GM18498 (cell line): Measurements from ENCODE around the gene GPAT3.
"Not testable (repeated sequence)": the region's sequence is repeated elsewhere in the genome, so short reads cannot be mapped to it uniquely, and the experiment has no call there.

Source experiments
- ATAC-seq: cut with Tn5 transposase; IDR thresholded peaks from one replicate; pipeline ENCODE4 v1.9.1; 2021; ENCODE audit warnings: mild to moderate bottlenecking, moderate library complexity; ENCODE audit not compliant: unreplicated experiment

The GPAT3 gene

DNA sequence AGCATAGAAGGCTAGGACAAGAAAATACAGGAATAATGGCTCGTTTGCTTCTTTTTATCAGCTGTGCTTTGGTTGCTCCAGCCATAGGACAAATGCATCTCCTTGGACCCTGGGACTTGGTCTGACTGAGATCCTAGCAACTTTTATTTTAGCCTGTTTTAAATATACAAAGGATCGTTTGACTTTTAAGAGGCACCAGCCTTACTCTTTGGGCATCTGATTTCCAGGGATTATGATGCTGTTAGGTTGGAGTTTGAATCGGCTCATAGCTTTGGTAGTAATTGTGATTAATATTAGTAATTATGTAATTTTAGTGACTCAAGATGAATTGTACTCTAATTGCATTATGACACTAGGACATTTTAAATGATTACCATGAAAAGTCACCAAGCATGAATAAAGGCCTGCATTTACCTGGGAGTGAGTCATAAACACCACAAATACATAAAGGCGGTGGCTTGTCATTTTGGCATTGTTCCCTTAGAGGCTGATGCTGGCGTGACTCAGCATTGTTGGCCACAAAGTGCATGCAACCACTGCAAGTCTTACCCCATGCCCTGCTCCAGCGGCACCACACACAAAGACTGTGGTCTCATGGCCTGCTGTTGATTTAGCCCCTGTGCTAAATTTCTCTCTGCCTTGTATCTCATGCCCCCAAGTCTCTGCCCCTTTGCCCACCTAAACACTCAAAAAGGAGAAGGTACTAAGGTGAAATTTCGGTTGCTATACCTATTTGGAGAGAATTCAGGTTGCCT, 12.4 kb downstream of the GPAT3 start:
- ATAC-seq = peak; percentile 91

DNA sequence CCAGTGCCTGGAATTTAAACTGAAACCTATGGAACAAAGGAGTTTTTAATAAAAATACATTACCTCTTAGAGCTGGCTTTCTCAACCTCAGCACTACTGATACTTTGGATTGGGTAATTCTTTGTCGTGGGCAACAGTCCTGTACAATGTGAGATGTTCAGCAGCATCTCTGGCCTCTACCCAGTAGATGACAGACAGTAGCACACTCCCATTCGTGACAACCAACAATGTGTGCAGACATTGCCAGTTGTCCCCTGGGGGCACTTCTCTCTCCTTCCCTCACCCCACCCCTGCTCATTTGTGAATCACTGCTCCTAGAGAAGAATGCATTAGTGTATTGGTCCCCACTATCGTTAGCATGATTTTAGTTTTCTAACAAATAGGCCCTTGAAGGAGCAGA, 16.2 kb downstream of the GPAT3 start:
- no peak for ATAC-seq

DNA sequence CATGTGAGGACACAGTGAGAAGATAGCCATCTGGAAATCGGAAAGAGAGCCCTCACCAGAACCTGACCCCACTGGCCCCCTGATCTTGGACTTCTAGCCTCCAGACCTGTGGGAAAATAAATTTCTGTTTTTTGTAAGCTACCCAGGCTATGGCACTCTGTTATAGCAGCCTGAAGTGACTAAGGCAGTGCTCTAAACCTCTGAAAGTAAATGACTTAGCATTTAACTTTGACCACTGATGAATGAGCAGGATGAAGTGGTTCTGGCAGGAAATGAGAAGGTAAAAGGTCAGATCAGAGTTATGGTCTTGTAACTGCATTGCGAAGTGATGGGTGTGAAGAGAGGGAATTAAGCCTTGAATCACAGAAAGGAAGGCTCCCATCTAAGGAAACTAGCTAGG, 17.0 kb downstream of the GPAT3 start:
- ATAC-seq = peak; percentile 59

DNA sequence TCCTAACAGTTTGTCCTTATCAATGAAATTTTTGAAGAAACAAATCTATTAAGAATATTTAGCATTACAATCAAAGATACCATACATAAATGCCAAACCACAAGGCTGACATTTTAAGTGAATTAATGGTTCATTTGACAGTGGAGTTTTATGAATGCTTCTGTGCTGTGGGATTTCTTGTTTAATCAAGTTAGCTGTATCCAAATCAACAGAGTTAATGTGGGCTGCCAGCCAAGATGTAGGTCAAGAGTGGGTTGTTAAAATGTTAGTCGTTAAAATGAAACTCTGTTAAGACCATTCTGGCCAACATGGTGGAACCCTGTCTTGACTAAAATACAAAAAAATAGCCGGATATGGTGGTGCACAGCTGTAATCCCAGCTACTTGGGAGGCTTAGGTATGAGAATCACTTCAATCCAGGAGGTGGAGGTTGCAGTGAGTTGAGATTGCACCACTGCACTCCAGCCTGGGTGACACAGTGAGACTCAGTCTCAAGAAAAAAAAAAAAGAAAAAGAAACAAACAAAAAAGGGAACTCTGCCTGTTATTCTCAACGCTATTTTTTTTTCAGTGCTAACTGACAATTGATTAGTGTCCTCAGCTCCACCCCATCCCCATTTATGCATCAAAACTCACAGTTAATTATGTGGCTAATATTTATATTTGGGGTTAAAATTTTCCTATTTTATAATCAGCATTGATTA, 20.2 kb downstream of the GPAT3 start:
- ATAC-seq = no peak

DNA sequence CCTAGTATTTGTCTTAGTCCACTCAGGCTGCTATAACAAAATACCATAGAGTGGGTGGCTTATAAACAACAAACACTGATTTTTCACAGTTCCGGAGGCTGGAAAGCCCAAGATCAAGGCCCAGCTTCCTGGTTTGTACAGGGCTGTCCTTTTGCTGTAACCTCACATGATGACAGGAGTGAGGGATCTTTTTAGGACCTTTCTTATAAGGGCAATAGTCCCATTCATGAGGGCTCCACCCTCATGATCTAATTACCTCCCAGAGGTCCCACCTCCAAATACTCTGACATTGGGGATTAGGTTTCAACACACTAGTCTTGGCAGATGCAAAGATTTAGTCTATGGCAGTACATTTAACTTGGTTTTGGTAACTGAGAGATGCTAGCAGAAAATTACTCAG, 20.9 kb downstream of the GPAT3 start:
- no peak for ATAC-seq

DNA sequence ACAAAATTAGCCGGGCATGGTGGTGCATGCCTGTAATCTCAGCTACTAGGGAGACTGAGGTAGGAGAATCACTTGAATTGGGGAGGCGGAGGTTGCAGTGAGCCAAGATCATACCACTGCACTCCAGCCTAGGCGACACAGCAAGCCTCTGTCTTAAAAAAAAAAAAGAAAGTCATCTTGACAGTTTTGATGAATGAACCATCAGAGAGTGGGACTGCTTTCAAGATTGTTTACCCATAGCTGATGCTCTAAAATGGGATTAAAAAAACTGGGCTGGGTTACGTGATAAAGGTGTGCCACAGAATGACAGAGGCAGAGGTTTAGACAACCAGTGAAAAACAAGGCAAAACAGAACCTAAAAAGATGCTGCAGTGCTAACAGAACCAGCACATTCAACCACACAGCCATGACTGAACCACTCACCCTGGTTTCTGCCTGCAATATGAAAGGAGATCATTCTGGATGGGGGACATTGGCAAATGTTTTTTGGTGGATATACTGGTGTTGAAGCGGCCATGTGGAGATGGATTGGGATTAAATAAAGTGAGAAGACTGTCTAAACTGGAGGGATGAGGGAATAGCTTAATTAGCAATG, 22.2 kb downstream of the GPAT3 start:
- no peak for ATAC-seq

DNA sequence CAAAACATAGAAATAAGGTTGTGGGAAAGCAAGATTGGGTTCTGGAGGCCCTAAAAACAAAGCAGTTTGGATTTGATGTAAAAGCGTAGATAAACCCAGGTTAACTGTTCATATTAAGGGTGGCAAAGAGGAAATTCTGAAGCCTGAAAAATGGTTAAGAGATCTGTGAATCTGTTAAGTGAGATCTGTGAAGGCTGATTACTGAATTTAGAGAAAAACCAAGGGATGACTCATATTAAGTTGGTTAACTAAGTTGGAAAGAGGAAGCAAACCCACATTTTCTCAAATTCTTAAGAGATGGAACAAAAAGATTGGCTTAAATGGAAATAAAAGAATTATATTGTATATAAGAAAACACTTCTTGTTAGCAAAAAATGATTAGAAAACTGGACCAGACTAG, 22.8 kb downstream of the GPAT3 start:
- ATAC-seq = no peak

DNA sequence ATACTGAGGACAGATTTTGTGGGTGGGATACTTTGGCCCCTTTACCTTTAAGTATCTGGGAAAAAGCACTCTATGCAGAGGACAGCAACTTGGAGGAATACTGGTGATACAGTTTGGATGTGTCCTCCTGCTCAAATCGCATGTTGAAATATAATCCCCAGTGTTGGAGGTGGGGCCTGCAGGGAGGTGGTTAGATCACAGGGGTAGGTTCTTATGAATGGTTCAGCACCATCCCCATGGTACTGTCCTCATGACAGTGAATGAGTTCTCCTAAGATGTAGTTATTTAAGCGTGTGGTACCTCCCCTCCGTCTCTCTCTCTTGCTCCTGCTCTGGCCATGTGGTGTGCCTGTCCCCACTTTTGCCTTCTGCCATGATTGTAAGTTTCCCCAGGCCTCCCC, 24.6 kb downstream of the GPAT3 start:
- ATAC-seq = no peak

DNA sequence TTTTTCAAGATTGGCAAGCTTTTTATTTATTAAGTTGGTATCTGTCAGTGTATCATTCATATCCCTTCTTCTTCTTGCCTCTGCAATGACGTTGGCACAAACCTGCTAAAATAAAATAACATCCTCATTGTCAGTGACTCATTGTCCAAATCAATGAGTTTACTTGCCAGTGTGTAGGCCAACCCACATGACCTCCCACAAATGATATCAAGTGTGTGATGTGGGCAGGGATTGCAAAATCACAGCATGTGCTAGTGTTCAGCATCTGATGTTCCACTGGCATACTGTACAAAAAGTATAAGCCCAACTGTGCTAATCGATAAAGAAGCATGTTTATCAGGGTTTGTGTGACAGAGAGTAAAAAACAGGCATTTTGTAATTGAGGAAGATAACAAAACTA, 25.5 kb downstream of the GPAT3 start:
- no peak for ATAC-seq

DNA sequence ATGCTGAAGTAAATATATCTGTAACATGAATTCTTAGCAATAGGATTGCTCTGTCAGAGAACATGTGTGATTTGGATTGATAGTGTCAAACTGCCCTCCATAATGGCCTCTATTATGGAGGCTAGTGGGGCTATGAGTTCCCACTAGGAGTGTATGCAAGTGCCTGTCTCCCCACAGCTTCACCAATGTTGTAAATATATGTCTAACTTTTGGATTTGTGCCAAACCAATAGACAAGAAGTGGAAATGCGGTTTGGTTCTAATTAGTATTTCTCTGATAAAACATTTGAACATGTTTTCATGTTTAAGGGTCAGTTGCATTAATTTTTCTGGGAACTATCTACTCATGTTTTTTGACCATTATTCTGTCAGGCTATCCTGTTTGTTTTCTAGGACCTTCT, 28.1 kb downstream of the GPAT3 start:
- ATAC-seq = no peak

DNA sequence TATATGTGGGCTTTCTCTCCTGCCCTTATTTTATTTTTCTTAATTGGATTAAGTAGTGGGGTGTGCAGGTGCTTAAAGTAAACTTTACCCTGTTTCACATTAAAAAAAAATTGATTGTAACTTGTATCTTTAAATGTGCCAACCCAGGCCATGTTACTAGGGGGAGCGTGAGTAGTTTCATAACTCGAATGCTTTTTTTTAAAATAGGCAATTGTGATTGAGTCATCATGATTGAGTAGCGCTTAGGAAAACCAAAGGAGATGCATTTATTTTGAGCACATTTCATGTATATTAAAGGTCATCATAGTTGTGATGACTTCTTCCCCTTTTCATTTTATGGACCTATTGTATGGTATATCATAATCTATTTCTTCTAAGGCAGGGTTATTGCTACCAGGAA, 32.2 kb downstream of the GPAT3 start:
- no peak for ATAC-seq

DNA sequence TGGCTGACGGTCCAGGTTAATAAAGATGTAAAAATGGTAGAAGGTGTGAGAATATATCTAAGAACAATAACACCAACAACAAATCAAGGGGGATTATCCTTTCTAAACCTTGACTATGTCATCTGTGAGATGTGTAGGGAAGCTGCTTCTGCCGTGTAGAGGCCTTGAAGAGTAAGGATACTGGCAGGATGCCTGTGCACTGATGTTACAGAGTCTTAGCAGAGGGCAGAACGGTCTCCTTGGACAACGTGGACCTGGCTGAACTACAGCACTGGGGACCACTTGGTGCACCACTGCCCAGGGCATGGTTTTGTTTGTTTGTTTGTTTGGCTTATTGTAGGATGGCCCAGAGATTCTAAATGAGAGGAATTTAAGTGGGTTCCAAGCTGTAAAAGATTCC, 33.5 kb downstream of the GPAT3 start:
- ATAC-seq = no peak

DNA sequence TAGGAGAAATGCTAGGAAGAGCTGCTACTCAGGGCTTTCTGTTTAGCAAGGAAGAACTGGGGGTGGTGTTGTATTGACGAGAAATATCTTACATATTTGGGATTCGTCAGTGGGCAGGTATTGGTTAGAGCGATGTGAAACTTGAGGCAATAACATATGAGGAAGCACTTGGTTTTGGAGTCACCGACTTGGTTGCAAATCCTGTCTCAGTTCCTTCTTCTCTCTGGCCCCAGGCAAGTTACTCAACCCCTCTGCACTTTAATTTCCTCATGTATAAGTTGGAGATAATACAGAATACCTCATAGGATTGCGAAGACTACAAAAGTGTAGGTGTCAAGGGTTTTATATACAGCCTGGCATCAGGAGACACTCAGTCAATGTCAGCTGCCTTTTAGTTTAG, 34.1 kb downstream of the GPAT3 start:
- ATAC-seq = peak; percentile 90

DNA sequence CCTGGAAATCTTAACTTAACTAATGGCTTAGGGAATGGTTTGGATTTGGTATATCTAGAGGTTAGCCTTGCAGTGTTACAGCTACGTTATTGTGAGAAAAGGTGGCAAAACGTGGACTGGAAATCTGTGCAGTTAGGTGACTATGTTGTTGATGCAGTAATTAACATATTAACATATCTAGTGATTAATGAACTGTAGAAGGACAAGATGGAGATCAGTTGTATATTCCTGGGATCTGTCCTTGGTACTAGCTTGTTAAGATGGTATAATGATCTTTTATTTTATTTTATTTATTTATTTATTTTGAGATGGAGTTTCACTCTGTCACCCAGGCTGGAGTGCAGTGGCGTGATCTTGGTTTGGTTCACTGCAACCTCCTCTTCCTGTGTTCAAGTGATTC, 36.9 kb downstream of the GPAT3 start:
- ATAC-seq = no peak

DNA sequence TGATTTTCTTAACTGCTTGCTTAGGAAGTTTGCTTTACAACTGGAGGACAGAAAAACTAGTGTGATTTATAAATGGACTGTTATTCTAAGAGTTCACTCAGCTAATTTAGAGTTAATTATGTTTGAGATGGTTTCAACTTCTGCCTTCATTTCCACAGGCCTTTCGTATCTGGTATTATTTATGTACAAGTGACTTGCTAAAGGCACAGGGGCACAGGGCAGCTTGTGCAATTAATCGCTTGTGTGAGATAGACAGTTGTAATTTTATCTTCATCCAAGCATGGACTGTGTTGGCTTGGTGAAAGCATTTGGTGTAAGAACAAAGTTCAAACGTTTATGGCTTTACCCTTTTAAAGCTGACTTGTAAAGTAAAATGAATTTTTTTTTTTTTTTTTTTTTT, 38.3 kb downstream of the GPAT3 start:
- ATAC-seq = no peak

DNA sequence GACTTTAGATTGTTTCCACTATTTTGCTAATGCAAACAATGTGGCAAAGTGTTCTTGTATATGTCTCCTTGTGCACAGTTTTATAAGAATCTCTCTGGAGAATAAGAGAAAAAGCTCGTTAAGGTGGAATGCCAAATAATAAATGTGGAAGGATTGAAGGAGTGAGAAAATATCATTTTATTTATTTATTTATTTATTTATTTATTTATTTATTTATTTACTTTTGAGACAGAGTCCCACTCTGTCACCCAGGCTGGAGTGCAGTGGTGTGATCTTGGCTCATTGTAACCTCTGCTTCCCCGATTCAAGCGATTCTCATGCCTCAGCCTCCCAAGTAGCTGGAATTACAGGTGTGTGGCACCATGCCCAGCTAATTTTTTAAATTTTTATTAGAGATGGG, 40.3 kb downstream of the GPAT3 start:
- not testable (repeated sequence) for ATAC-seq

DNA sequence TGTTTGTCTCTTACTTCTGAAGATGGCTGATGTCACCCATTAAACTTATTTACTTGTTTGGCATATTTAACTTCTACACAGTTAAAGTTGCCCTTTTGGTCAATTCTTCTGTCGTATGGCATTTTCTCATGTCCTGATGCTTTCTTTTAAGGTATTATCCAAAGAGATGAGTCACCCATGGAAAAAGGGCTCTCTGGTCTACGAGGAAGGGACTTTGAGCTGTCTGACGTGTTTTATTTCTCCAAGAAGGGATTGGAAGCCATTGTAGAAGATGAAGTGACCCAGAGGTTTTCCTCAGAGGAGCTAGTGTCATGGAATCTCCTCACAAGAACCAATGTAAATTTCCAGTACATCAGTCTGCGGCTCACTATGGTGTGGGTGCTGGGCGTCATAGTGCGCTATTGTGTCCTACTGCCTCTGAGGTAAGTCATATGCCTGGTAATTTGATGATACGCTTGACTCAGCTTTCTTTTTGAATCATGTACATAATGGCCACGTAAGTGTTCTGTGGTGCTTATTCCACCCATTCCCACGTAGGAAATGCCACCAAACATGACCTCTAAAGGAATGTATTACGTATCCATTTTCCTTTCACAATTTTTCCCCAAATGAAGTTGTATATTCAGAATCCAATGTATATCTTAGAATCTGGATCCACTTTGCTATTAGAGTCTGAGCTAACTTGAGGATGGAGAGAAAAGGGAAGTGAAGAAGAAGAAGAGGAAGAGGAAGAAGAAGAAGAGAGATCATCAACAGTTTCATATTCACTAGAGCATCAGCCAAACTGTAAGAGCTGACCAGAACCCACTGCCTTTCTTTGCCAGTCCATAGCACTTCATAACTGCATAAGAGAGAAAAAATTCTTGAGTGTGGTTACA, 45.7 kb downstream of the GPAT3 start:
- peak; percentile 84 for ATAC-seq

DNA sequence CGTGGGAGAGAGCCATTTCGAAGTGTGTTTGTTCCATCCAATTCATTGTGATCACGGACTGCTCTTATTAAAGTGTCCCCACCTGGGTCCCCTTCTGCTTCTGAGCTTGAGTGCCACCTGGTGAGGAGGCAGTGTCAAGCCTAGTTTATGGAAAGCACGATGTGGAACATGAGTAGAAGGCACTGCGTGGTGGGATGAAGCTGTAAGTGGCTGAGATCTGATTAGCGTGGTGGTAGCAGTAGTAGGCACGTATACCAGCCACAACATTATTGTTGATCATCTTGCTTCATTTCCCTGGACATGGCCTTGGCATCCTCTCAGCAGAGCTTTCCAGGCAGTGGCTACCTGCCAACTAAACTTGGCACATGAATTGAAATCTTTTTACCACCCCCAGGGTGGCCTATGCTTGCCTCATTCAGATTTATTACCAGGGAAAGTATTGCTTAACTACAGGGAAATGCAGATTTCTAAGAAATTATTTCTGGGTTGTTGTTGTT, 46.4 kb downstream of the GPAT3 start:
- ATAC-seq = peak; percentile 73

DNA sequence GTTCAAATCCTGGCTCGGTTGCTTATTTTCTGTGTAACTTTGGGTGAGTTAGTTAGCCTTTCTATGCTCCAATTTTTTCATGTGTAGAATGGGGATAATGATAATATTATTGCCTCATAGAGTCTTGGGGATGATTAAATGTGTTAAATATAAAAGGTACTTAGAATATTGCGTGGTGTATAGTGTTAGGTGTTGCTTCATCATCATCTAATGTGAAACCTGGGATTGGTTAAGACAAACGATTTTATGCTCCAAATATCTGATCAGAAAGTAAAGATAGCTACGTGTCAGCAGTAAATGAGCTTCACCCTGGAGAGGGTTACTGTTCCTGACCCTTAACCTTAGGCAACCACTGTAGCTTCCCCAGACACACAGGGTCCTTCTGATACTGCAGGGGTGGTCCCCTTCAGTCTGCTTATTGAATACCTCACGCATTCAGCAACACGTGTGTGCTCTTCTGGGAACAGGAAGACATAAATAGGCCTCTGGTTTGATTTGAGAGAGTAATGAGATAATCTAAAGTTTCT, 50.1 kb downstream of the GPAT3 start:
- no peak for ATAC-seq

DNA sequence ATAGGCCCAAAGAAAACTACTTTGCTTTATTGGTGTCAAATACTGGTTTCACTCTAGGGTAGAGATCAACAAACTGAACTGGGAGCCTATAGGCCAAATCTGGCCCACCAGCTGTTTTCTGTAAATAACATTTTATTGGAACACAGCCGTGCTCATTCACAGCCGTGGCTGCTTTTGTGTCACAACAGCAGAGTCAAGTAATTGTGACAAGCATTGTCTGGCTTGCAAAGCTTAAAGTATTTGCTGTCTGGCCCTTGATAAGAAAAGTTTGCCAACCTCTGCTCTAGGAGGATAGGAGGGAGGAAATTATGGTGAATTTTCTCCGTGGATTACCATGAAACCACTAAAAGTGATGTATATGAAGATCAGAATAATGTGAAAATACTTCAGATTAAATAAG, 53.4 kb downstream of the GPAT3 start:
- ATAC-seq = no peak

DNA sequence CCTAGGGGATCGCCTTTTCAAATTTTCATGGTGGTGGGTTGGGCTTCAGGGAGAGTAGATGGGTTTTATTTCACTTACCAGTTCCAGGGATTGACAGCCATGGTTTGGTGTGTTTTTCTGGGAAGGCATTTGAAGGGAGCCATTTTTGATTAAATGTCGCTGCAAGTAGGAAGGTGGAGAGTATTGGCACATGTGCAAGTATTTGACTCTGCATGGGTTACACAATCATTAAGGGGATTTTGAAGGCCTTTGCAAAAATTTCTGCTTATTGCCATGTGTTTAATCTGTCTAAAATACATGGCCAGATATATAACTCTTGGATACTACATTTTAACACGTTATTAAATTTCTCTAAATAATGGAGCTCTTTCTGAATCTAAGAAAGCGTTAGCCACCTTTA, 55.1 kb downstream of the GPAT3 start:
- ATAC-seq = no peak
